HepG2 (cell line): ENCODE results near the gene TMX4. TPM values are rescaled to one million over a fixed set of nuclear protein-coding genes. Genes with fewer than 3 reads are reported as not detected.

Experiments used
- ATAC-seq: fragments of 200-7000 bp; cut with Tn5 transposase; 3 replicates; pipeline ENCODE4 v1.9.1; 2020; ENCODE audit warnings: mild to moderate bottlenecking, moderate library complexity
- BruUV-seq: library from RNA; stranded (reverse); fragments of 400-500 nt; replicated peaks from 2 replicates; lab custom pipeline; 2021; lab: Mats Ljungman, UMichigan
- CTCF ChIA-PET: fragments of 300-600 bp; formaldehyde crosslinking; extraction: SDS; loops from one replicate; lab custom pipeline; 2021; ENCODE audit warnings: low total read pairs, inconsistent platforms, low intra/inter-chr PET ratio; lab: Yijun Ruan, JAX
- POLR2A ChIA-PET: fragments of 350-600 bp; sonication (Branson Sonifier 250); formaldehyde crosslinking; loops from one replicate; lab custom pipeline; 2020; ENCODE audit warnings: antibody characterized with exemption, inconsistent platforms; lab: Yijun Ruan, JAX
- DNase-seq: peaks from one replicate; pipeline ENCODE4 v3.0.0-alpha.2; 2015; ENCODE audit warnings: low spot score
- FAIRE-seq: peaks from 3 replicates; lab custom pipeline; 2011; peaks lifted over from hg19 to GRCh38; lab: Jason Lieb, UNC
- H2AFZ ChIP-seq: one replicate; pipeline ENCODE4 v1.6.1; 2011; ENCODE audit warnings: low read length, inconsistent platforms
- H3K27ac ChIP-seq: fragments of 300-600 bp; 3 replicates; pipeline ENCODE4 v1.8.0; 2011; ENCODE audit warnings: mixed run types, mild to moderate bottlenecking, mixed read lengths, low read length, inconsistent platforms; ENCODE audit not compliant: insufficient read depth; ENCODE audit errors: extremely low read length
- H3K27me3 ChIP-seq, 2 experiments: fragments of 200-600 bp in 1 of 2; 2 replicates in 1 of 2; 3 replicates in 1 of 2; pipeline versions ENCODE4 v1.6.0 to v1.8.0; 2011; ENCODE audit warnings: low read length in 2 of 2, mild to moderate bottlenecking in 2 of 2, moderate library complexity in 2 of 2, inconsistent platforms in 1 of 2; ENCODE audit not compliant: insufficient read depth in 2 of 2, control insufficient read depth in 1 of 2
- H3K36me3 ChIP-seq, 2 experiments: fragments of 200-600 bp in 1 of 2; replicated peaks in 1 of 2; 2 replicates in 1 of 2; 3 replicates in 1 of 2; pipeline versions ENCODE4 v1.5.1 to v1.8.0; 2011; ENCODE audit warnings: low read length in 2 of 2, inconsistent platforms in 1 of 2; ENCODE audit not compliant: insufficient read depth in 2 of 2, control insufficient read depth in 1 of 2
- H3K4me1 ChIP-seq: 2 replicates; pipeline ENCODE4 v1.5.1; 2012; ENCODE audit warnings: low read length, inconsistent platforms; ENCODE audit not compliant: insufficient read depth
- H3K4me2 ChIP-seq: 2 replicates; pipeline ENCODE4 v1.6.0; 2011; ENCODE audit warnings: low read depth, low read length, inconsistent platforms
- H3K4me3 ChIP-seq, 3 experiments: fragments of 200-600 bp in 1 of 3; sonication (generic), shearing (Covaris generic) in 1 of 3; replicated peaks in 1 of 3; 2 replicates each; pipeline ENCODE4 v1.5.1; 2011 to 2016; ENCODE audit warnings: low read length in 3 of 3, inconsistent platforms in 2 of 3, low read depth in 2 of 3, mild to moderate bottlenecking in 2 of 3, control low read depth in 1 of 3, mixed read lengths in 1 of 3; ENCODE audit not compliant: insufficient read depth in 1 of 3
- H3K79me2 ChIP-seq: one replicate; pipeline ENCODE4 v1.6.1; 2011; ENCODE audit warnings: low read length, inconsistent platforms; ENCODE audit not compliant: insufficient read depth
- H3K9ac ChIP-seq: 2 replicates; pipeline ENCODE4 v1.6.0; 2011; ENCODE audit warnings: mild to moderate bottlenecking, low read depth, low read length, inconsistent platforms; ENCODE audit not compliant: insufficient read depth
- H3K9me3 ChIP-seq: 2 replicates; pipeline ENCODE4 v1.5.1; 2012; ENCODE audit warnings: mild to moderate bottlenecking, low read length
- H4K20me1 ChIP-seq: 2 replicates; pipeline ENCODE4 v1.6.0; 2011; ENCODE audit warnings: inconsistent platforms, mild to moderate bottlenecking, low read length, moderate library complexity; ENCODE audit not compliant: insufficient read depth
- FOXP1 ChIP-seq, 2 experiments: fragments of 450-650 bp in 1 of 2; IDR thresholded peaks; 2 replicates each; pipeline ENCODE4 v1.6.1; 2017 to 2018; ENCODE audit warnings: antibody characterized with exemption in 1 of 2
- GPBP1L1 ChIP-seq: sonication (generic); formaldehyde crosslinking; IDR thresholded peaks from 2 replicates; pipeline ENCODE4 v1.5.0; 2020; ENCODE audit warnings: mild to moderate bottlenecking, missing genetic modification reagents
- HINFP ChIP-seq: sonication (generic); formaldehyde crosslinking; IDR thresholded peaks from 2 replicates; pipeline ENCODE4 v1.4.0; 2020; ENCODE audit warnings: low read depth, mild to moderate bottlenecking, missing genetic modification reagents
- HNRNPH1 ChIP-seq: fragments of 200-400 bp; formaldehyde crosslinking; optimal IDR thresholded peaks from 2 replicates; pipeline ENCODE3; 2017; ENCODE audit warnings: mild to moderate bottlenecking, low read depth, low read length
- NFKB2 ChIP-seq: sonication (generic); formaldehyde crosslinking; IDR thresholded peaks from 2 replicates; pipeline ENCODE4 v1.4.0; 2020; ENCODE audit warnings: missing genetic modification reagents, borderline replicate concordance
- STAT5B ChIP-seq: sonication (generic); formaldehyde crosslinking; IDR thresholded peaks from 2 replicates; pipeline ENCODE4 v1.4.0; 2020; ENCODE audit warnings: missing genetic modification reagents
- TFDP2 ChIP-seq: sonication (generic); formaldehyde crosslinking; IDR thresholded peaks from 2 replicates; pipeline ENCODE4 v1.4.0; 2020; ENCODE audit warnings: missing genetic modification reagents
- ZBTB34 ChIP-seq: sonication (generic); formaldehyde crosslinking; IDR thresholded peaks from 2 replicates; pipeline ENCODE4 v1.8.0; 2022; ENCODE audit warnings: mild to moderate bottlenecking, missing genetic modification reagents
- ZNF296 ChIP-seq: sonication (generic); formaldehyde crosslinking; conservative IDR thresholded peaks from 2 replicates; pipeline ENCODE4 v1.5.0; 2020; ENCODE audit warnings: mild to moderate bottlenecking, missing genetic modification reagents
- ZNF30 ChIP-seq: sonication (generic); formaldehyde crosslinking; IDR thresholded peaks from 2 replicates; pipeline ENCODE4 v1.5.0; 2020; ENCODE audit warnings: mild to moderate bottlenecking, missing genetic modification reagents
- ZNF687 ChIP-seq: sonication (generic); formaldehyde crosslinking; IDR thresholded peaks from 2 replicates; pipeline ENCODE4 v1.5.1; 2020; ENCODE audit warnings: mild to moderate bottlenecking, missing genetic modification reagents, moderate library complexity
- WGBS: methylation state at CpG from one replicate; pipeline ENCODE4 v1.1.6; 2017; ENCODE audit warnings: low lambda C conversion rate; 5-methylcytosine and 5-hydroxymethylcytosine counted together
- in situ Hi-C: cut with HindIII; loops from 2 replicates; pipeline ENCODE4 v1.10.0; 2017; ENCODE audit warnings: low pct_unique_long_range_greater_than_20kb; ENCODE audit not compliant: extremely low pct_ligation_motif_present
- intact Hi-C: fragments of 100-400 bp; cut with micrococcal nuclease; formaldehyde crosslinking; loops from one replicate; pipeline ENCODE4 v1.10.0; 2022; ENCODE audit not compliant: unreplicated experiment
- polyA plus RNA-seq, 8 experiments: library from polyadenylated mRNA; depleted of rRNA in 3 of 8; stranded (reverse) in 7 of 8; unstranded in 1 of 8; fragments of >200 nt; fragmentation: Illumina TruSeq in 4 of 8; extraction: Trizol in 4 of 8; gene quantifications; 2 replicates each; pipeline versions ENCODE4 v1.2.1 to v1.2.3, GENCODE V29; 2011 to 2016; ENCODE audit warnings: low read depth in 4 of 8, missing spikeins in 1 of 8, mixed read lengths in 1 of 8; ENCODE audit not compliant: insufficient read depth in 1 of 8
- total RNA-seq, 5 experiments: library from RNA; depleted of rRNA; stranded (reverse); fragments of >200 nt; fragmentation: Illumina TruSeq; extraction: Trizol; gene quantifications; 2 replicates each; pipeline ENCODE4 v1.2.3, GENCODE V29; 2016; ENCODE audit warnings: low read depth in 1 of 5

TMX4 gene
- total and polyA plus RNA-seq, 2 of the 13 experiments (the other 11 are each of a cell fraction or from before 2014, with no cell fraction given): 7.6 to 21.4 TPM

GRCh38 chr20:8055096-8055495 lies 35.5 kb upstream of the TMX4 start (continued):
- TF ChIP-seq ZNF687 (CRISPR knock-in tag) (no peak), GPBP1L1 (CRISPR knock-in tag) (no peak)

GRCh38 chr20:8050157-8050837 lies 30.7 kb upstream of the TMX4 start:
- no peak overlapping the region for H3K27ac ChIP-seq
- ATAC-seq (no peak; the same call in 2 of the 3 replicates), DNase-seq (no peak), FAIRE-seq (no peak)
- no peak overlapping the region for H3K4me2 ChIP-seq
- intact Hi-C loops: no loop called here
- H3K4me3 ChIP-seq: no peak overlapping the region
- H3K4me1 ChIP-seq: 0 out of 2 replicates have a peak, but pooled peaks cover 11% of the 10 kb centered on the region
- H3K79me2 ChIP-seq: no peaks in the 10 kb centered on the region
- ChIA-PET CTCF (no interaction called here), POLR2A (interaction anchor here (0.9 kb wide), 1 partner anchor 30 kb away, joined by 3 read pairs; the partner anchor contains the start of gene TMX4)
- no TSS peak for BruUV-seq
- H3K36me3 ChIP-seq: no peaks in the 10 kb centered on the region
- no peaks in the 10 kb centered on the region for H3K9me3 ChIP-seq
- no peaks in the 10 kb centered on the region for H4K20me1 ChIP-seq
- no peak overlapping the region for H2AFZ ChIP-seq
- in situ Hi-C loops: no loop called here
- no peak overlapping the region for H3K9ac ChIP-seq
- 35% methylated on average over 10 of the region's 10 CpGs for WGBS
- peaks cover 0 to 11% of the 10 kb centered on the region in 2 experiments; a peak in 2 of 5 replicates for H3K27me3 ChIP-seq
- TF ChIP-seq TFDP2 (CRISPR knock-in tag) (no peak), ZBTB34 (CRISPR knock-in tag) (no peak), HNRNPH1 (no peak), FOXP1 (IDR thresholded peaks at IDR 0.05) (no peak), FOXP1 (CRISPR knock-in tag; IDR thresholded peaks at IDR 0.05) (no peak), HINFP (CRISPR knock-in tag) (no peak), NFKB2 (no peak), STAT5B (no peak), ZNF30 (no peak), ZNF296 (CRISPR knock-in tag) (no peak)
